Nucleus accumbens (tissue), 56 donors: ENCODE results near the gene RPL7L1.
"Not testable (repeated sequence)": the region's sequence is repeated elsewhere in the genome, so short reads cannot be mapped to it uniquely, and the experiment has no call there.

Experiments used
- DNase-seq, 56 donors: peaks; one replicate each; lab custom pipeline; 2025; lab: John Stamatoyannopoulos, UW

RPL7L1 gene

GRCh38 chr6:42879372-42880239 lies at the start of gene RPL7L1:
Gene RPL7L1, plus strand, starts transcription at chr6:42879616. Its CDS starts 295 bp downstream, at chr6:42879911.
- peak; percentile 31 to 98 (median 91) for DNase-seq

- DNase-seq, result no peak
Measured at GRCh38 chr6:42831237-42831636, 48.2 kb upstream of the RPL7L1 start.

GRCh38 chr6:42834056-42834455 lies 45.4 kb upstream of the RPL7L1 start:
- DNase-seq, result no peak

GRCh38 chr6:42841844-42842584 lies 37.4 kb upstream of the RPL7L1 start:
- peak in 7 of 56 donors; percentile 1 to 31 (median 4) for DNase-seq

GRCh38 chr6:42845327-42845694 lies 34.1 kb upstream of the RPL7L1 start:
- no peak for DNase-seq

GRCh38 chr6:42846505-42846904 lies 32.9 kb upstream of the RPL7L1 start:
- DNase-seq, result no peak

- DNase-seq, result no peak
Measured at GRCh38 chr6:42848700-42849099, 30.7 kb upstream of the RPL7L1 start.

GRCh38 chr6:42851599-42851998 lies 27.8 kb upstream of the RPL7L1 start:
- no peak for DNase-seq

GRCh38 chr6:42860036-42860435 lies 19.4 kb upstream of the RPL7L1 start:
- no peak for DNase-seq

GRCh38 chr6:42860481-42860880 lies 18.9 kb upstream of the RPL7L1 start:
- no peak for DNase-seq

GRCh38 chr6:42864602-42865001 lies 14.8 kb upstream of the RPL7L1 start:
- DNase-seq, result peak in 1 of 56 donors; percentile 0

- DNase-seq, result no peak
Measured at GRCh38 chr6:42870145-42870936, 9.1 kb upstream of the RPL7L1 start.

GRCh38 chr6:42871711-42872110 lies 7.7 kb upstream of the RPL7L1 start:
- DNase-seq, result no peak

- DNase-seq, result no peak
Measured at GRCh38 chr6:42873313-42873712, 6.1 kb upstream of the RPL7L1 start.

- no peak for DNase-seq
Measured at GRCh38 chr6:42877695-42878094, 1.7 kb upstream of the RPL7L1 start.

GRCh38 chr6:42880240-42880817 lies 913 bp downstream of the RPL7L1 start:
- DNase-seq, result not testable (repeated sequence)

GRCh38 chr6:42880871-42881270 lies 1.5 kb downstream of the RPL7L1 start:
- DNase-seq, result not testable (repeated sequence)

- DNase-seq, result no peak
Measured at GRCh38 chr6:42885702-42886101, 6.3 kb downstream of the RPL7L1 start.

GRCh38 chr6:42888201-42888600 lies 8.8 kb downstream of the RPL7L1 start:
- not testable (repeated sequence) for DNase-seq

- no peak for DNase-seq
Measured at GRCh38 chr6:42889815-42890214, 10.4 kb downstream of the RPL7L1 start.
